Measurements from ENCODE around the gene KIF20B.
"Not testable (repeated sequence)": the region's sequence is repeated elsewhere in the genome, so short reads cannot be mapped to it uniquely, and the experiment has no call there.

DNA sequence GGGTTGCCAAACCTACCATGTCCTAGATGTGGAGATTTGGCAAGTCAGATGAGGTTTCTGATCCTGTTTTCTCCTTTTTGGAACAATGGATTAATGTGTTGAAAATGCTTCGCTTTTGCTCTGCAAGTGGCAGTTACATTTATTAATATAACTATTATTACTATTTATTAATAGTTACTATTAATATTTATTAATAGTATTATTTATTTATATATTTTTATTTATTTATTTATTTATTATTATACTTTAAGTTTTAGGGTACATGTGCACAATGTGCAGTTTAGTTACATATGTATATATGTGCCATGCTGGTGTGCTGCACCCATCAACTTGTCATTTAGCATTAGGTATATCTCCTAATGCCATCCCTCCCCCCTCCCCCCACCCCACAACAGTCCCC, 62.3 kb downstream of the KIF20B start:
- TF ChIP-seq, protein P1, sequence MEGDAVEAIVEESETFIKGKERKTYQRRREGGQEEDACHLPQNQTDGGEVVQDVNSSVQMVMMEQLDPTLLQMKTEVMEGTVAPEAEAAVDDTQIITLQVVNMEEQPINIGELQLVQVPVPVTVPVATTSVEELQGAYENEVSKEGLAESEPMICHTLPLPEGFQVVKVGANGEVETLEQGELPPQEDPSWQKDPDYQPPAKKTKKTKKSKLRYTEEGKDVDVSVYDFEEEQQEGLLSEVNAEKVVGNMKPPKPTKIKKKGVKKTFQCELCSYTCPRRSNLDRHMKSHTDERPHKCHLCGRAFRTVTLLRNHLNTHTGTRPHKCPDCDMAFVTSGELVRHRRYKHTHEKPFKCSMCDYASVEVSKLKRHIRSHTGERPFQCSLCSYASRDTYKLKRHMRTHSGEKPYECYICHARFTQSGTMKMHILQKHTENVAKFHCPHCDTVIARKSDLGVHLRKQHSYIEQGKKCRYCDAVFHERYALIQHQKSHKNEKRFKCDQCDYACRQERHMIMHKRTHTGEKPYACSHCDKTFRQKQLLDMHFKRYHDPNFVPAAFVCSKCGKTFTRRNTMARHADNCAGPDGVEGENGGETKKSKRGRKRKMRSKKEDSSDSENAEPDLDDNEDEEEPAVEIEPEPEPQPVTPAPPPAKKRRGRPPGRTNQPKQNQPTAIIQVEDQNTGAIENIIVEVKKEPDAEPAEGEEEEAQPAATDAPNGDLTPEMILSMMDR (IDR thresholded peaks at IDR 0.05), result not testable (repeated sequence)
- not testable (repeated sequence) for TF ChIP-seq POLR2A (IDR thresholded peaks at IDR 0.05)

Measured in Peyer's patch (tissue), 4 donors.